Measurements from ENCODE around the gene AKAP5.
"Not testable (repeated sequence)": the region's sequence is repeated elsewhere in the genome, so short reads cannot be mapped to it uniquely, and the experiment has no call there.

Gene AKAP5

GRCh38 chr14:64503434-64504309 lies 38.4 kb downstream of the AKAP5 start, which contains the start of gene ZBTB25:
TSS of gene ZBTB25 (minus strand) at chr14:64503838. CDS start at chr14:64490533, 13,305 bp downstream.
- peak; percentile 90 for DNase-seq (ENCODE audit: low spot score)

GRCh38 chr14:64504310-64504896 lies 39.1 kb downstream of the AKAP5 start, which contains the start of gene ZBTB1:
TSS of gene ZBTB1 (plus strand) at chr14:64504770. CDS start at chr14:64521505, 16,735 bp downstream.
- DNase-seq (ENCODE audit: low spot score), result peak; percentile 77

- DNase-seq (ENCODE audit: low spot score), result peak; percentile 90
These were observed 39.8 kb downstream of the AKAP5 start for GRCh38 chr14:64504897-64505794.

- no peak for DNase-seq (ENCODE audit: low spot score)
These were observed 41.4 kb downstream of the AKAP5 start for GRCh38 chr14:64506721-64507120.

GRCh38 chr14:64507376-64508156 lies 42.3 kb downstream of the AKAP5 start:
- DNase-seq (ENCODE audit: low spot score), result no peak

- no peak for DNase-seq (ENCODE audit: low spot score)
These were observed 43.0 kb downstream of the AKAP5 start for GRCh38 chr14:64508215-64508776.

- no peak for DNase-seq (ENCODE audit: low spot score)
These were observed 43.7 kb downstream of the AKAP5 start for GRCh38 chr14:64509036-64509435.

GRCh38 chr14:64510825-64511671 lies 45.7 kb downstream of the AKAP5 start:
- DNase-seq (ENCODE audit: low spot score), result peak; percentile 77

GRCh38 chr14:64513271-64513670 lies 48.0 kb downstream of the AKAP5 start:
- DNase-seq (ENCODE audit: low spot score), result no peak

GRCh38 chr14:64515053-64515452 lies 49.8 kb downstream of the AKAP5 start:
- DNase-seq (ENCODE audit: low spot score), result no peak

- DNase-seq (ENCODE audit: low spot score), result no peak
These were observed 51.7 kb downstream of the AKAP5 start for GRCh38 chr14:64516969-64517368.

- not testable (repeated sequence) for DNase-seq (ENCODE audit: low spot score)
These were observed 52.4 kb downstream of the AKAP5 start for GRCh38 chr14:64517667-64518066.

- DNase-seq (ENCODE audit: low spot score), result no peak
These were observed 52.9 kb downstream of the AKAP5 start for GRCh38 chr14:64518229-64518628.

GRCh38 chr14:64520699-64521098 lies 55.4 kb downstream of the AKAP5 start:
- DNase-seq (ENCODE audit: low spot score), result no peak

- DNase-seq (ENCODE audit: low spot score), result no peak
These were observed 57.5 kb downstream of the AKAP5 start for GRCh38 chr14:64522591-64523355.

All from globus pallidus (tissue), 1 donor.